GM19099 (cell line): Measurements from ENCODE around the gene XPC.

ENCODE experiments used
- POLR2A ChIP-seq: IDR thresholded peaks from 3 replicates; pipeline ENCODE4 v1.6.1; 2011; ENCODE audit warnings: low read depth; ENCODE audit not compliant: insufficient read length; ENCODE audit errors: extremely low read depth

XPC gene

DNA sequence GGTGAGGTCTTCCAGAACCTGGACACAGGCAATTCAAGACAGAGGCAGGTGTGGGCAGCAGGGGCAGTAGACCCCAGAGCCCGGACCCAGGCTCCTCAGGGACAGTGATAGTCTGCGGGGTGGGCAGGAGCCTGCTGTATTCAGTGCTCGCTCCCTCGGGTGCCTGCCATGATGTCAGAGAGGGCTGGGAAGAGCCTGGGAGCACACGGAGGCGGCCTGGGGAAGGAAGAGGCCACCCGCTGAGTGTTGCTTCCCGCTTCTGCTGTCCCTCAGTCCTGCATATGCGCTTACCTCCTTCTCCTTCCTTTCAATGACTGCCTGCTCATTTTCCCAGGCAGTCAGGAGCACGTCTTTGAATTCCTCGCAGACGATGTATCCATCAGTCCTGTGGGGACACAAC lies 30.8 kb downstream of the XPC start:
- no peak for TF ChIP-seq POLR2A

DNA sequence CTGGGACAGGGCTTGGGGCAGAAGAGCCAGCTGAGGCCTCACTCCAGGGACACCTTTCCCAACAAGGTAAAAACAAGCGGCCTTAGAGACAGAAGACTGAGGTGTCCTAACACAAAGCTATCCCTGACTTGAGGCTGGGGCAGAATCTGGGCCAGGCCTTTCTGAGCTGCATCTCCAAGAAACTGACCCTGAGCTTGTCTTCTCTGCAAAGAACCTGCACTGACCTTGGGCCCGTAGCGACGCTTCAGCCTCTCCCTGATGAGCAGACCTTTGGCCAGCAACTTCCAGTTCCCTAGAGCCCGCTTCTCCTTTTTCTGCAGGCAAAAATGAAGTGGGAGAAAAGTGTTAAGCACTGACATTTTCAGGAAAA lies 31.4 kb downstream of the XPC start:
- no peak for TF ChIP-seq POLR2A

DNA sequence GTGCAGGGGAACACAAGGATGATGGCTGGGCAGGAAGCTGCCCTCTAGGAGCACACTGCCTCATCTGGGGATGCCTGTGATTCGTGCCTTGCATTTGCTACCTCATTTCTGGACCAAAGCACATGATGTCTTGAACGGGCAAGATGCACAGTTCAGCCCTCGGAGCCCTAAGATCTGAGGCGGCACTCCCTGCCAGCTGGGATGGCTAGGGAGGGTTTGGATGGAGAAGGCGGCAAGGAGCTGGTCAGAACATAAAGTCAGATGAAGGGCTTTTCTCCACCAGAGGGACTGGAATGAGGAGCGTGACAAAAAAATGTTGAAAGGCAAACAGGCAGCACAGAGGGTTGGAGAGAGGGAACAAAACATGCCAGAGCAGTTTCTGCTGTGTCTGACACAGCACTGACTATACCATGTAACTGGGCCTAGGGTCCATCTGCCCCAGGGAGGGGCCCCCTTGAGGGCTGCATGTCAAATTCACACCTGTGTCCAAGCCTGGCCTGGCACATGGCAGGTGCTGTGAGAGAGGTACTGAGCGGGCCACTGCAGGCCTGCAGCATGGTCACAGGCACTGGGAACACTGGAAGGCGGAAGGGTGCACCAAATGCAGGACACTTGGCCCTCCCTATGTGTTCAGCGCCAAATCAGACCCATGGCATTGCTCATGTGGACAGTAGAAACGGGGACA lies 31.9 kb downstream of the XPC start:
- TF ChIP-seq POLR2A: no peak

DNA sequence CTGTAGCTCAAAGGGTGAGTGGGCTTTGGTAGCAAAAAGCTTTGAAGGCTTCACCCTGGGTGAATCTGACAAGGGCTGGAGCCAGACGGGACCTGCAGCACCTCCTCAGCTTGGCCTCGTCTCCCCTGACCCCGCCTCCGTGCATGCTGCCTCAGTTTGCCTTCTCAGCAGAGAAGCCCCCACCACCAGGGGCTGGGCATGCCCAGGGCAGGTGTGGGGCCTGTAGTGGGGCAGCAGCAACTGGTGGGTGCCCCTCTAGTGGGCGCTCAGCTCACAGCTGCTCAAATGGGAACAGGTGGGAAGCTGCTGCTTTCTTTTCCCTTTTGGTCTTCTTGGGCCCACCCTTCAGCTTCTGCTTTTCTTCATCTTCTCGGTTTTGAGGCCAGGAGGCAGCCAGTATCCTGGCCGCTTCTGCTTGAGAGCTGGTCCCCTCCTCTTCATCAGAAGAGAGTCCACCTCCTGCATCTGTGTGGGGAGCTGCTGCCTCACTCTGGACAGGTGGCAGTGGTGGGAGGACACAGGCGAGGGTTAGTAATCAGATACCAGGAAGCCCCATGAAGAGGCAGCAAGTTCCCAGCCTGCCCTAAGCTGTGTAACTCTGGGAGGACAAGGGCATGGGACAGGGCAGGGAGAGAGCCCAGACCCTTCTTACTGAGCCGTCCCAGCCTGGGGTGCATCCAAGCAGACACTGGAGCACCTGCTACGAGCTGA lies 32.6 kb downstream of the XPC start:
- no peak for TF ChIP-seq POLR2A

DNA sequence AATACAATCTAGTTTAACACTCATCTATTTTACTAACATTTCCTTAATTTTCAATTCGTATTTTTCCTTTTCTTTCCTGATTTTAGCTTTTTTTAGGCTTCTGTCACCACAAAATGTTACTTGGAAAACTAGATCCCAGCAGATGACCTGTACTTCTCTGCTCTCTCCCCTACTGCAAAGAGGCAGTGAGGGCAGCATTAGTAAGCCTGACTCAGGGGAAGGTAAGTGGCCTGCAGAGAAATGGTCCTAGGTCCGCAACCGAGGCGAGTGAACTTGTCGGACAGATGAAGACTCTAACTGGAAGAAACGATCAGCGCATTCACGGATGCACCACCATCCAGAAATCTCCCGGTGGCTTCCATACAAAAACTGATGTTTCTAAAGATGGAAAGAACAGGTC lies 33.2 kb downstream of the XPC start:
- no peak for TF ChIP-seq POLR2A

DNA sequence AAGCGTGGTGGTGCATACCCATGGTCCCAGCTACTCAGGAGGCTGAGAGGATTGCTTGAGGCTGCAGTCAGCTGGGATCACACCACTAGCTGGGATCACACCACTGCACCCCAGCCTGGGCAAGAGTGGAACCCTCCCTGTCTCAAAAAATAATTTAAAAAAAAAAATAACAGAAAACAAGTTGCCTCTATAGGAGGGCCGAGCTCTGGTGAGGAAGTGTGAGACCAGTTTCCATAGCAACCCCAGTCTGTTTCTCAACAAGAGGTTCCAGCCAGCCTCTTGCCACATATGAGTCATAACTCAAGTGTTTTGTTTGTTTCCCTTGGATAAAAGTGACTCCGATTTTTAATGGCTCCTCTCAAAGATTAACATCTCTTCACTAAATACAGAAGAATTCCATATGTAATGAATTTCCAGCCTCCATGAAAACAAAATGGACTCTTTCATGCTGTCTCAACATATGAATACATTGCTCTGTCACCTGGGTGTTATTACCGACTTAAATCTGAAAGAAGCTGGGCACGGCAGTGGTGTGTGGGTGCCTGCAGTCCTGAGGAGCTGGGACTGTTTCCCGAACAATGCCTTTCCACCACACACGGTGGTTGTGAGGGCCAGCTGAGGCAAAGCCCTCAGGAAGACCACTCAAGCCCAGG lies 33.9 kb downstream of the XPC start:
- TF ChIP-seq POLR2A: no peak

DNA sequence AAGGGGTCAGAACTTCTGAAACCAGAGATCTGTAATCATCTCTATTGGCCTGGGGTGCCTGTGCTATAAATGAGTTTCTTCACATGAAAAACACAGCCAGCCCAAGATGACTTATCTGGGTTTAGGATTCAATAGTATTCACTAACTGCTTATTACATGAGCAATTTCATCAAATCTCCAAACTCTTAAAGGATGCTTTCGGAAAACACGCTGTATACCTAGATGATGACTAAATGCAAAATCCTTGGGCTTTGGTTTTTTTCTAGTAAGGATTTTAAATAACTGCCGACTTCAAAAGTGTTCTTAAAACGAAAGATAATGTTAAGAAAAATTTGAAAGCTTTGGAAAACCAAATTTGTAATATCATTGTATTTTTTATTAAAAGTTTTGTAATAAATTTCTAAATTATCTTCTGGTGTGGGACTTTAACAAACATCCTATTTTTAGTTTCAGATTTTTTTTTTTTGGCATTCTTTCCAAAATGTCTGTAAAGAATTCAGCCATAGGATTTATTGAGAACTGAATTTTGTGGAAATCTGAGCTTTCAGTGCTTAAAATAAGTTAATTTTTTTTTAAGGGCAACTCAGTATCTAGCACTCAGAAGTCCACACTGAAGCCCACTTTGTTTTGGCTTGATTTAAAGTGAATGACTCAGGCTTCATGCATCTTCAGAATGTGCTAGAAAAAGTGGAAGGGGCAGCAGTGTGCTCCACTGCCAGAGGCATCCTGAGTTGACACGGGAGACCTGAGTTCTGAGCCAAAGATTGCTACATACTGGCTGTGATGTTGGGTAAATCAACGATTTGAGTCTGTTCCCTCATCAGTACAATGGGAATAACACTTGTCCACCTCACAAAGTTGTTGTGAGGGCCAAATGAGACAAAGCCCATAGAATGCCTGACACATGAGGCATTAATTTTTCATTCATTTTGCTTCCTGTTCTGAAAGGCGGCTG lies 34.9 kb downstream of the XPC start:
- no peak for TF ChIP-seq POLR2A

DNA sequence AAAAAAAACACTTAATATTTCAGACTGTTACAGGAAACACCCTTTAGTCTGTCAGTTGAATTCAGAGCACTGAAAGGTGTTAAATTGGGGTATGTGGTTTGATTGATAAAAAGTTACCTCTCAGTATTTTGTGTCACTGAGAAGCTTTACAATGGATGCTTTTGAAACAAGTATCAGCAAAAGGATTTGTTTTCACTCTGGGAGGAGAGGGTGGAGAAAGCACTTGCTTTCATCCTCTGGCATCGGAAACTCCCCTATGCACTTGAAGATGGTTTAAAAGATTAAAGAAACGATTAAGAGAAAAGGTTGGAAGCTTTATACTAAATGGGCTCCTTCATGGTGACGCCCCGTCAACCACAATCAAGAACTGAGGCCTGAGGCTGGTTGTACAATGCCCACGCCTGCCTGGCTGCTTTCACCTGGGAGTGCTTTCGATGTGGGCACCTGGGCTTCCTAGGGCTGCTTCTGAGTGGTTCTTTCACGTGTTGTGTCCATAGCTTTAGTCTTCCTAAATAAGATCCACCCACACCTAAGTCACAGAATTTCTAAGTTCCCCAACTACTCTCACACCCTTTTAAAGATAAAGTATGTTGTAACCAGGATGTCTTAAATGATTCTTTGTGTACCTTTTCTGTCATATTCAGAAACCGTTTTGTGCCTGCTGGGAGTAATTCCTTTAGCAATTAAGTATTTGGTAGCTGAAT lies 35.7 kb downstream of the XPC start:
- no peak for TF ChIP-seq POLR2A

DNA sequence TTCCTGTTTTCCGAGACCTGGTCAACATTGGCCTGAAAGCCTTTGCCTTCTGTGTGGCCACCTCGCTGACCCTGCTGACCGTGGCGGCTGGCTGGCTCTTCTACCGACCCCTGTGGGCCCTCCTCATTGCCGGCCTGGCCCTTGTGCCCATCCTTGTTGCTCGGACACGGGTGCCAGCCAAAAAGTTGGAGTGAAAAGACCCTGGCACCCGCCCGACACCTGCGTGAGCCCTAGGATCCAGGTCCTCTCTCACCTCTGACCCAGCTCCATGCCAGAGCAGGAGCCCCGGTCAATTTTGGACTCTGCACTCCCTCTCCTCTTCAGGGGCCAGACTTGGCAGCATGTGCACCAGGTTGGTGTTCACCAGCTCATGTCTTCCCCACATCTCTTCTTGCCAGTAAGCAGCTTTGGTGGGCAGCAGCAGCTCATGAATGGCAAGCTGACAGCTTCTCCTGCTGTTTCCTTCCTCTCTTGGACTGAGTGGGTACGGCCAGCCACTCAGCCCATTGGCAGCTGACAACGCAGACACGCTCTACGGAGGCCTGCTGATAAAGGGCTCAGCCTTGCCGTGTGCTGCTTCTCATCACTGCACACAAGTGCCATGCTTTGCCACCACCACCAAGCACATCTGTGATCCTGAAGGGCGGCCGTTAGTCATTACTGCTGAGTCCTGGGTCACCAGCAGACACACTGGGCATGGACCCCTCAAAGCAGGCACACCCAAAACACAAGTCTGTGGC lies 36.6 kb downstream of the XPC start:
- TF ChIP-seq POLR2A: no peak

DNA sequence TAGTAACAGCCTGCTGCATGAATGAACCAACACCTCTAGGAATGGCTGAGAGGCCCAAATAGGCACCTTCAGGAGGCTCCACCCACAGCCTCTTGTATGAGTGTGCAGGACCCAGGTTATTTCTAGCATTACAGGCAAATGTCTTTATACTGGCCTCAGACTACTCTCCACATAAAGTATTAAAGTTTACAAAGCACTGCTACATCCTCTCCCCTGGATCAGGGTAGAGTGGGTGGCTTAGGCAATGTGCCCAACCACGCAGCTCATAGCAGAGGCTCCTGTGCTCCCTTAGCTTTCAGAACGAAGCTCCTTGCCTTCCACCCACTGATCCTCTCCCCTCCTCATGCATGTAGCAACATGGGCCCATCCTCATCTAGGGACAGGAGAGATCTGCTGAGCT lies 37.3 kb downstream of the XPC start:
- no peak for TF ChIP-seq POLR2A

DNA sequence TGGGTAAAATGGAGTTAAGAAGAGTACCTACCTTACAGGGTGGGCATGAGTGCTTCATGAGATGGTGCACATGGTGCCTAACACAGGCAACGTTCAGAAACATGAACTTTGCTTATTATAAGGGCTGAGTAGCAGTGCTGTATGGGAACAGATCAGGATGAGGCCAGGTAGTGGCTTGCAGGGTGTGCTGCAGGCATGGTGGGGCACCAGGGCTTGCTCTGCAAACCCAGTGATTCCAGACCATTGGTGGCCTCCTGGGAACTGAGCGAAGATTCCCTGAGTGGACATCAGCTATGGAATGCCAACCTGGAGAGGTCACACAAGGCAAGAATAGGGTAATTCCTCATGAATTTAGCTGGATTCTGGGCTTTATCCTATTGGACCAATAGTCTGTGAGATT lies 37.7 kb downstream of the XPC start:
- no peak for TF ChIP-seq POLR2A

DNA sequence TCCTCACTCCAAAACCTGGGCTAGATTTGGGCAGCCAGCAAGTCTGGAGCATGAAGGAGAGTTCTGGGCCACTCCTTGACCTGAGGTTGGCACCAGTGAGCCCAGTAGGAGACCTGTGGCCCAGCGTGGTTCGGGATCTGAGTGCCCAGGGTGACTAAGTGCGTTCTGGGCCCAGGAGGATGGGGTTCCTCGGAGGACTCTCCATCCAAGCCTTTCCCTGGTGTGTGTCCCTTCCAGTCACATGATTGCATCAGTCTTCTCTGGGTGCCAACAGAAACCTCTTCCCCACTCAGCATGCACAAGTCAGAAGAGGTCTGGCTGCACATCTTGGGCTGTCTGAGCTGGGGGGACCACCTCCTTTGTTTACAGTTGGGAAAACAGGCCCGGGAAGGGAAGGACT lies 38.6 kb downstream of the XPC start:
- no peak for TF ChIP-seq POLR2A

DNA sequence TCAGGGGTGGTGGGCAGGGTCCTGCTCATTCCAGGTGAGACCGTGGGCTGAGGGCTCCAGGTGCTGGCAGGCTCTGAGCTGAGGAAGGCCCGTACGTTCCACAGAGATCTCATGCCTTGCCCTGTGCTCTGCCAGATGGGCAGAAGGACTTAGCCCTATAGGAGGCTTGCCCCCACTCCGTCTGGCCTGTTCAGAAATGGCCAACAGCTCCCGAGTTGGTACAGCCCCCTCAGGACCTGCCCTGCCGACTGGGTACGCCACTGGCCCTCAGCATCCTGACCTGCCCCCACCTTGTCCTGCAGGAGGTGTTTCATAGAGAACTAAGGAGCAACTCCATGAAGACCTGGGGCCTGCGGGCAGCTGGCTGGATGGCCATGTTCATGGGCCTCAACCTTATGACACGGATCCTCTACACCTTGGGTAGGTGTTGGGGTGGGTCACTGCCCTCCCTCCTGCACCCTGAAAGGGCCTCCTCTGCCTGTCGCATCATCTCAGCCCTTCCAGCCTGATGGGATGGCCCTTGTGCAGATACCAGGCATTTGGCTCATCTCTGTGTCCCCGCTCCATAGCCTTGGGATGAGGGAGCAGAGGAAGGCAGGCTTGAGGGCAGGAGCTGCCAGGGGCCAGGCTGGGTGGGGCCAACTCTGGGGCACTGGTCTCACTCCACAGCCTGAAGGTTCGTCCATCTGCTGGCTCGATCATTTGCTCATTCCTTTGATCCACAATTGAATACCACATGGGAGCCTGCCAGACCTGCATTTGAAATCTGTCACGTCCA lies 39.3 kb downstream of the XPC start:
- TF ChIP-seq POLR2A: no peak

DNA sequence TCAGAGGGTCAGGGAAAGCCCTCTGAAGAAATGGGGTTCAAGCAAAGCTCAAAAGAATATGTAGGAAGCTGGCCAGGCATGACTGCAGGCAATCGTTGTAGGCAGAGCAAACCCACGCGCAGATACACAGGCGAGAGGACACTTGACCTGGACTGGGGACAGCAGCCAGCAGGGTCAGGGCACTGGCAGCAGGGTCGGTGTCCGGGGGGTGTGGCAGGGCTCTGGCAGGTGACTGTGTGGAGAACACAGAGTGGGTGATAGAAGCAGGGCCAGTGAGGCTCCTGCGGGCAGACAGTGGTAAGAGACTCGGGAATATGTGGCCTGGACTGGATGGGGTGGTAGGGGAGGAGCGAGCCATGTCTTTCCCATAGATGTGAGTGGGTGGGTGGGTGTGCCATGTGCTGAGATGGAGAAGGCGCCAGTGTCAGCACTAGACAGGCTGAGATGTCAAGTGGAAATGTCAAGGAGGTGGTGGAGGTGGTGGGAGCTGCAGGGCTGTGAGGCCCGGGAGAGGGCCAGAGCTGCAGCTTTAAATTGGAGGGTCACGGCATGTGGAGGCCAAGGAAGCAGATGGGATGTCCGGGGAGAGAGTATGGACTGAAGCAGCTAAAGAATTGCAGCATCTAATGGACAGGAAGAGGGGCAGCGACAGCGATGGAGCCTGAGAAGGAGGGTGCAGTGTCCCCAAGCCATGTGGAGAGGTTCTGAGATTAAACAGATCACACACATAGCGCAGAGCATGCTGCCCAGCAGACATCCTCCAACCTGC lies 40.1 kb downstream of the XPC start:
- no peak for TF ChIP-seq POLR2A
